A673 (cell line): Measurements from ENCODE around the gene RAD50. TPM values are rescaled to one million over a fixed set of nuclear protein-coding genes. Genes with fewer than 3 reads are reported as not detected.

Source experiments
- BruUV-seq: library from RNA; stranded (reverse); fragments of 400-500 nt; replicated peaks from 2 replicates; lab custom pipeline; 2021; lab: Mats Ljungman, UMichigan
- CTCF ChIA-PET: fragments of 300-600 bp; sonication (Branson Sonifier 250); formaldehyde crosslinking; loops from one replicate; lab custom pipeline; 2022; ENCODE audit warnings: antibody characterized with exemption; lab: Charles Lee
- POLR2A ChIA-PET: fragments of 300-600 bp; sonication (Branson Sonifier 250); formaldehyde crosslinking; loops from one replicate; lab custom pipeline; 2022; ENCODE audit warnings: antibody characterized with exemption; ENCODE audit not compliant: low non-redundant PET; lab: Charles Lee
- DNase-seq: peaks from one replicate; pipeline ENCODE4 v3.0.0-alpha.2; 2015; ENCODE audit warnings: low spot score
- H3K27ac ChIP-seq: fragments of 200-600 bp; sonication (generic); 2 replicates; pipeline ENCODE4 v1.5.1; 2016; ENCODE audit warnings: mixed run types, low read depth, mild to moderate bottlenecking, mixed read lengths, antibody characterized with exemption, low read length; ENCODE audit not compliant: poor library complexity, severe bottlenecking
- H3K27me3 ChIP-seq: fragments of 200-600 bp; sonication (generic); replicated peaks from 2 replicates; pipeline ENCODE4 v1.6.1; 2017; ENCODE audit warnings: mixed run types, low read depth, mild to moderate bottlenecking, mixed read lengths, antibody characterized with exemption, low read length; ENCODE audit not compliant: insufficient read depth, poor library complexity
- H3K36me3 ChIP-seq: fragments of 200-600 bp; sonication (generic); 2 replicates; pipeline ENCODE4 v1.6.1; 2016; ENCODE audit warnings: mixed run types, mild to moderate bottlenecking, mixed read lengths, antibody characterized with exemption, low read length; ENCODE audit not compliant: insufficient read depth, poor library complexity, severe bottlenecking
- H3K4me1 ChIP-seq: fragments of 200-600 bp; sonication (generic); 2 replicates; pipeline ENCODE4 v1.6.1; 2017; ENCODE audit warnings: mixed run types, mild to moderate bottlenecking, mixed read lengths, antibody characterized with exemption, low read length; ENCODE audit not compliant: insufficient read depth, poor library complexity, severe bottlenecking
- H3K4me3 ChIP-seq: fragments of 200-600 bp; sonication (generic); 2 replicates; pipeline ENCODE4 v1.5.1; 2016; ENCODE audit warnings: low read depth, mixed run types, mild to moderate bottlenecking, mixed read lengths, low read length; ENCODE audit not compliant: poor library complexity, severe bottlenecking
- H3K9me3 ChIP-seq: fragments of 200-600 bp; sonication (generic); 2 replicates; pipeline ENCODE4 v1.6.1; 2016; ENCODE audit warnings: mixed run types, low read depth, mild to moderate bottlenecking, mixed read lengths, antibody characterized with exemption, low read length; ENCODE audit not compliant: poor library complexity, severe bottlenecking
- CTCF ChIP-seq: fragments of 300-800, 200-600 bp; sonication (generic); conservative IDR thresholded peaks from 2 replicates; pipeline ENCODE4 v1.5.1; 2017; ENCODE audit warnings: low read depth, mild to moderate bottlenecking, antibody characterized with exemption, low read length, moderate library complexity, mixed read lengths
- EZH2 ChIP-seq: fragments of 200-600 bp; sonication (generic); IDR thresholded peaks from 2 replicates; pipeline ENCODE4 v1.6.1; 2017; ENCODE audit warnings: borderline replicate concordance, low read depth, mild to moderate bottlenecking, mixed read lengths, antibody characterized with exemption, low read length; ENCODE audit not compliant: poor library complexity, severe bottlenecking
- intact Hi-C: fragments of 100-400 bp; cut with micrococcal nuclease; formaldehyde crosslinking; loops from one replicate; pipeline ENCODE4 v1.10.0; 2022; ENCODE audit not compliant: unreplicated experiment
- total RNA-seq: library from RNA; stranded (reverse); gene quantifications from 2 replicates; pipeline ENCODE4 v1.2.3, GENCODE V29; 2021

Gene RAD50
- total RNA-seq, 1 experiment from 2014 or later, result 43.6 TPM

- intact Hi-C loops, result no loop called here
- DNase-seq, result no peak
- Histone ChIP-seq H3K27me3 (no peaks in the 10 kb centered on the region), H3K4me3 (no peak overlapping the region), H3K36me3 (no peaks in the 10 kb centered on the region), H3K27ac (no peak overlapping the region), H3K4me1 (no peaks in the 10 kb centered on the region), H3K9me3 (no peaks in the 10 kb centered on the region)
- ChIA-PET POLR2A (no interaction called here), CTCF (no interaction called here)
- no TSS peak for BruUV-seq
- no peak for TF ChIP-seq CTCF
- TF ChIP-seq EZH2, result no peak
Observed at GRCh38 chr5:132677191-132677590, 120.4 kb downstream of the RAD50 start.

DNA sequence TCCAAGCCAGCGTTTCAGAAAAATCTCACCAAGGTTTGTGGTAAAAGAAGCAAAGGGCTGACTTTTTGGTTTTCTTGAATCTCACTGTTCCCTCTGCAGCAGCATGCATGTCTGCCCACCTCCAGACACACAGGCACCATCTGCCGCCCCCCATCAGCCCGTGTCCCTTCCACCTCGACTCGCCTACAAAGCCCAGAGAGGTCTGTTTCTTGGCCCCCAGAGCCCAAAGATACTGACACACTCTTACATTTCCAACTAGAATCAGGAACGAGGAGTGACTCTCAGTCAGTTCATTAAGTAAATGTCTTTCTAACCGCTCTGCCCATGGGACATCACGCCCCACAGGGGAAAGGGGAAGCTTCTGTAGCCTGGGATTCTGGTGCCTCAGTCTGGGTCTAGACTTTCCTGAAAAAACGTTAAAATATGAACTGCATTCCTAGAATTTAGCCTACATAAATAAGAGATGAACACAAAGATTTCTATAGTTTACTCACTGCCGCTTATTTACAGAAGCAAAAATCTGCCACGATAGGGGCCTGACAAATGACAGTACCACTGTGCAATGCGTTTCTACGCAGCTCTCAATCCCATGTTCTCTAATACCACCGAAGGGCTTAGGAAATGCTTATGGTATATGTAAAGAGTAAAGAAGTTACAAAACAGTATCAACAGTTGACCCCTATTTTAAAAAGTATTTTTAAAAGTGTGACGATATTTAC is 121.1 kb downstream of the RAD50 start:
- no peaks in the 10 kb centered on the region for H3K27me3 ChIP-seq
- BruUV-seq, result no TSS peak
- no peaks in the 10 kb centered on the region for H3K4me1 ChIP-seq
- H3K4me3 ChIP-seq, result no peak overlapping the region
- H3K27ac ChIP-seq, result no peak overlapping the region
- no peaks in the 10 kb centered on the region for H3K9me3 ChIP-seq
- intact Hi-C loops, result no loop called here
- ChIA-PET POLR2A (no interaction called here), CTCF (no interaction called here)
- H3K36me3 ChIP-seq, result no peaks in the 10 kb centered on the region
- DNase-seq, result no peak
- TF ChIP-seq CTCF (no peak), EZH2 (no peak)

- ChIA-PET POLR2A (no interaction called here), CTCF (no interaction called here)
- DNase-seq, result no peak
- Histone ChIP-seq H3K4me3 (no peak overlapping the region), H3K9me3 (no peaks in the 10 kb centered on the region), H3K36me3 (no peaks in the 10 kb centered on the region), H3K27me3 (no peaks in the 10 kb centered on the region), H3K27ac (no peak overlapping the region), H3K4me1 (no peaks in the 10 kb centered on the region)
- TF ChIP-seq EZH2, result no peak
- no peak for TF ChIP-seq CTCF
- intact Hi-C loops, result no loop called here
- BruUV-seq, result no TSS peak
Observed at GRCh38 chr5:132678735-132679134, 122.0 kb downstream of the RAD50 start.
